CD4-positive, alpha-beta memory T cell (primary cell): ENCODE data around the gene FCHSD2. TPM values are rescaled to one million over a fixed set of nuclear protein-coding genes. Genes with fewer than 3 reads are reported as not detected.

ENCODE experiments used
- CTCF ChIA-PET: fragments of 350-600 bp; sonication (Branson Sonifier 250); formaldehyde crosslinking; loops from one replicate; lab custom pipeline; 2021; ENCODE audit warnings: inconsistent platforms; ENCODE audit not compliant: partially characterized antibody; lab: Charles Lee
- POLR2A ChIA-PET: fragments of 350-600 bp; sonication (Branson Sonifier 250); formaldehyde crosslinking; loops from one replicate; lab custom pipeline; 2021; ENCODE audit not compliant: partially characterized antibody; lab: Charles Lee
- DNase-seq, 5 donors: peaks; one replicate each; pipeline versions ENCODE4 v3.0.0 to v3.0.0-alpha.2; 2020 to 2022; ENCODE audit warnings: mixed read lengths in 1 of 5
- H3K27ac ChIP-seq: one replicate; pipeline ENCODE4 v1.7.0; 2013; ENCODE audit warnings: low read depth, low read length
- H3K27me3 ChIP-seq: 2 replicates; pipeline ENCODE4 v1.7.0; 2013; ENCODE audit warnings: mild to moderate bottlenecking, low read length, moderate library complexity; ENCODE audit not compliant: insufficient read depth
- H3K36me3 ChIP-seq: 2 replicates; pipeline ENCODE4 v1.7.0; 2013; ENCODE audit warnings: mild to moderate bottlenecking, low read length, moderate library complexity; ENCODE audit not compliant: insufficient read depth
- H3K4me1 ChIP-seq: 2 replicates; pipeline ENCODE4 v1.7.0; 2013; ENCODE audit warnings: mild to moderate bottlenecking, low read length, moderate library complexity; ENCODE audit not compliant: insufficient read depth
- H3K4me3 ChIP-seq, 2 donors: one replicate each; pipeline ENCODE4 v1.7.0; 2013; ENCODE audit warnings: low read length in 2 of 2, mild to moderate bottlenecking in 1 of 2
- H3K9me3 ChIP-seq, 2 donors: one replicate each; pipeline ENCODE4 v1.7.0; 2013; ENCODE audit warnings: low read length in 2 of 2, control low read depth in 1 of 2; ENCODE audit not compliant: control insufficient read depth in 1 of 2
- H3K27ac Mint-ChIP-seq, 7 donors: one replicate each; pipeline ENCODE4 v1.8.0; 2020 to 2021; ENCODE audit warnings: mixed read lengths in 7 of 7, mild to moderate bottlenecking in 6 of 7, inconsistent platforms in 3 of 7, moderate library complexity in 3 of 7
- H3K27me3 Mint-ChIP-seq, 2 donors: one replicate each; pipeline ENCODE4 v1.8.0; 2020 to 2021; ENCODE audit warnings: mixed read lengths in 2 of 2
- H3K36me3 Mint-ChIP-seq, 2 donors: one replicate each; pipeline ENCODE4 v1.8.0; 2020 to 2021; ENCODE audit warnings: mixed read lengths in 2 of 2, inconsistent platforms in 1 of 2, mild to moderate bottlenecking in 1 of 2
- H3K4me1 Mint-ChIP-seq, 4 donors: one replicate each; pipeline ENCODE4 v1.8.0; 2020 to 2021; ENCODE audit warnings: mixed read lengths in 4 of 4, mild to moderate bottlenecking in 1 of 4
- H3K4me3 Mint-ChIP-seq, 8 donors: one replicate each; pipeline ENCODE4 v1.8.0; 2020 to 2021; ENCODE audit warnings: mixed read lengths in 8 of 8, mild to moderate bottlenecking in 7 of 8, moderate library complexity in 6 of 8, inconsistent platforms in 3 of 8
- H3K9me3 Mint-ChIP-seq, 8 donors: one replicate each; pipeline ENCODE4 v1.8.0; 2020 to 2021; ENCODE audit warnings: mixed read lengths in 8 of 8, mild to moderate bottlenecking in 5 of 8, inconsistent platforms in 3 of 8, moderate library complexity in 1 of 8
- intact Hi-C: fragments of 100-400 bp; cut with micrococcal nuclease; formaldehyde crosslinking; loops from one replicate; pipeline ENCODE4 v1.15.1; 2023
- polyA plus RNA-seq, 2 donors: library from polyadenylated mRNA; unstranded; fragments of 300-500 nt; fragmentation: Illumina TruSeq; gene quantifications; one replicate each; pipeline ENCODE4 v1.2.3, GENCODE V29; 2021
- total RNA-seq, 2 experiments: library from RNA; stranded (reverse); gene quantifications; one replicate each; pipeline ENCODE4 v1.2.3, GENCODE V29; 2021

The FCHSD2 gene
- total and polyA plus RNA-seq, 4 experiments from 2014 or later: 9.5 to 52.0 (median 34.8) TPM

- no peak overlapping the region for H3K4me3 ChIP-seq
- CTCF ChIA-PET: interaction anchor here (0.6 to 7.4 kb wide), 55 partner anchors 9 to 496 kb away, joined by 3 to 161 read pairs (median 4); partner anchors contain the start of genes FCHSD2 and STARD10
- peaks cover 10% of the 10 kb centered on the region for H3K4me1 ChIP-seq
- H3K27ac ChIP-seq: no peak overlapping the region
- no peaks in the 10 kb centered on the region for H3K36me3 Mint-ChIP-seq
- POLR2A ChIA-PET: interaction anchor here (0.5 to 2.8 kb wide), 7 partner anchors 35 to 493 kb away, joined by 3 to 27 read pairs (median 5); partner anchors contain the start of gene FCHSD2
- peaks cover 0 to 9% (median 3%) of the 10 kb centered on the region in 4 donors for H3K4me1 Mint-ChIP-seq
- intact Hi-C loops: loop anchor here (1.0 to 2.0 kb wide), 5 partner anchors 35 to 593 kb away; partner anchors contain the start of gene FCHSD2
- H3K27me3 Mint-ChIP-seq: peaks cover 0 to 3% of the 10 kb centered on the region in 2 donors
- DNase-seq: peak; percentile 71 to 77 (median 73)
- H3K36me3 ChIP-seq: no peaks in the 10 kb centered on the region
- H3K4me3 Mint-ChIP-seq: no peak overlapping the region
- H3K27me3 ChIP-seq: no peaks in the 10 kb centered on the region
- H3K9me3 ChIP-seq: no peaks in the 10 kb centered on the region
- H3K27ac Mint-ChIP-seq: peak overlapping the region in 2 of 7 donors; percentile 35 to 43
- H3K9me3 Mint-ChIP-seq: no peaks in the 10 kb centered on the region
Observed at GRCh38 chr11:73177778-73178539, 35.8 kb upstream of the FCHSD2 start.

- Histone ChIP-seq H3K4me3 (no peak overlapping the region), H3K9me3 (no peaks in the 10 kb centered on the region), H3K36me3 (no peaks in the 10 kb centered on the region), H3K27ac (no peak overlapping the region), H3K27me3 (no peaks in the 10 kb centered on the region), H3K4me1 (peaks cover 10% of the 10 kb centered on the region)
- DNase-seq: no peak
- intact Hi-C loops: no loop called here
- Mint-ChIP-seq H3K27me3 (peaks cover 0 to 3% of the 10 kb centered on the region in 2 donors), H3K4me1 (peaks cover 0 to 9% (median 3%) of the 10 kb centered on the region in 4 donors), H3K36me3 (no peaks in the 10 kb centered on the region), H3K9me3 (no peaks in the 10 kb centered on the region), H3K27ac (no peak overlapping the region), H3K4me3 (no peak overlapping the region)
- CTCF ChIA-PET: interaction anchor here (0.6 to 7.4 kb wide), 47 partner anchors 8 to 495 kb away, joined by 3 to 161 read pairs (median 4); partner anchors contain the start of genes FCHSD2 and STARD10
- POLR2A ChIA-PET: interaction anchor here (0.5 to 2.8 kb wide), 6 partner anchors 34 to 455 kb away, joined by 3 to 27 read pairs (median 8); partner anchors contain the start of gene FCHSD2
Observed at GRCh38 chr11:73177380-73177777, 35.3 kb upstream of the FCHSD2 start.

- H3K27me3 Mint-ChIP-seq: peaks cover 0 to 3% of the 10 kb centered on the region in 2 donors
- intact Hi-C loops: no loop called here
- peaks cover 10% of the 10 kb centered on the region for H3K4me1 ChIP-seq
Observed at GRCh38 chr11:73176874-73177155, 34.7 kb upstream of the FCHSD2 start.

GRCh38 chr11:73176145-73176873 lies 34.2 kb upstream of the FCHSD2 start:
- intact Hi-C loops: no loop called here

More at GRCh38 chr11:73176874-73177155, 34.7 kb upstream of the FCHSD2 start:
- Mint-ChIP-seq H3K4me1 (peaks cover 0 to 9% (median 3%) of the 10 kb centered on the region in 4 donors), H3K27ac (peak overlapping the region in 1 of 7 donors; percentile 43), H3K9me3 (no peaks in the 10 kb centered on the region), H3K36me3 (no peaks in the 10 kb centered on the region), H3K4me3 (no peak overlapping the region)
- Histone ChIP-seq H3K27me3 (no peaks in the 10 kb centered on the region), H3K4me3 (no peak overlapping the region), H3K27ac (no peak overlapping the region), H3K36me3 (no peaks in the 10 kb centered on the region), H3K9me3 (no peaks in the 10 kb centered on the region)
- POLR2A ChIA-PET: interaction anchor here (1.6 to 2.8 kb wide), 4 partner anchors 34 to 452 kb away, joined by 5 to 27 read pairs (median 14); partner anchors contain the start of gene FCHSD2
- CTCF ChIA-PET: interaction anchor here (0.8 to 7.4 kb wide), 23 partner anchors 10 to 495 kb away, joined by 3 to 161 read pairs (median 11); partner anchors contain the start of gene FCHSD2
- no peak for DNase-seq

GRCh38 chr11:73175551-73176144 lies 33.5 kb upstream of the FCHSD2 start:
- Histone ChIP-seq H3K27ac (no peak overlapping the region), H3K4me3 (no peak overlapping the region), H3K9me3 (no peaks in the 10 kb centered on the region), H3K36me3 (no peaks in the 10 kb centered on the region), H3K4me1 (peaks cover 10% of the 10 kb centered on the region), H3K27me3 (no peaks in the 10 kb centered on the region)
- Mint-ChIP-seq H3K4me3 (no peak overlapping the region), H3K27ac (peak overlapping the region in 2 of 7 donors; percentile 45 to 68), H3K36me3 (no peaks in the 10 kb centered on the region), H3K27me3 (peaks cover 0 to 3% of the 10 kb centered on the region in 2 donors), H3K4me1 (peaks cover 0 to 9% (median 3%) of the 10 kb centered on the region in 4 donors), H3K9me3 (no peaks in the 10 kb centered on the region)
- intact Hi-C loops: no loop called here
- ChIA-PET POLR2A (interaction anchor here (0.7 to 1.3 kb wide), 2 partner anchors 32 to 33 kb away, joined by 3 read pairs; partner anchors contain the start of gene FCHSD2), CTCF (interaction anchor here (0.9 to 7.4 kb wide), 10 partner anchors 12 to 449 kb away, joined by 3 to 161 read pairs (median 18); partner anchors contain the start of gene FCHSD2)
- no peak for DNase-seq

More at GRCh38 chr11:73176145-73176873, 34.2 kb upstream of the FCHSD2 start:
- H3K27me3 Mint-ChIP-seq: peaks cover 0 to 3% of the 10 kb centered on the region in 2 donors
- Histone ChIP-seq H3K27me3 (no peaks in the 10 kb centered on the region), H3K27ac (no peak overlapping the region), H3K4me3 (no peak overlapping the region), H3K9me3 (no peaks in the 10 kb centered on the region), H3K4me1 (peaks cover 10% of the 10 kb centered on the region), H3K36me3 (no peaks in the 10 kb centered on the region)
- CTCF ChIA-PET: interaction anchor here (0.8 to 7.4 kb wide), 18 partner anchors 9 to 492 kb away, joined by 3 to 161 read pairs (median 12); partner anchors contain the start of gene FCHSD2
- peaks cover 0 to 9% (median 3%) of the 10 kb centered on the region in 4 donors for H3K4me1 Mint-ChIP-seq
- peak overlapping the region in 1 of 8 donors; percentile 6 for H3K4me3 Mint-ChIP-seq
- DNase-seq: no peak
- H3K27ac Mint-ChIP-seq: peak overlapping the region in 3 of 7 donors; percentile 43 to 68 (median 45)
- no peaks in the 10 kb centered on the region for H3K36me3 Mint-ChIP-seq
- POLR2A ChIA-PET: interaction anchor here (2.4 kb wide), 1 partner anchor 451 kb away, joined by 10 read pairs; no protein-coding TSS in a partner anchor
- no peaks in the 10 kb centered on the region for H3K9me3 Mint-ChIP-seq

- no peak for DNase-seq
- H3K36me3 Mint-ChIP-seq: no peaks in the 10 kb centered on the region
- no peaks in the 10 kb centered on the region for H3K9me3 Mint-ChIP-seq
- no peak overlapping the region for H3K4me3 Mint-ChIP-seq
- intact Hi-C loops: no loop called here
- POLR2A ChIA-PET: interaction anchor here (1.3 kb wide), 1 partner anchor 32 kb away, joined by 3 read pairs; the partner anchor contains the start of gene FCHSD2
- peaks cover 0 to 9% (median 3%) of the 10 kb centered on the region in 4 donors for H3K4me1 Mint-ChIP-seq
- H3K27ac Mint-ChIP-seq: peak overlapping the region in 1 of 7 donors; percentile 80
- CTCF ChIA-PET: no interaction called here
- H3K4me1 ChIP-seq: peaks cover 10% of the 10 kb centered on the region
- no peak overlapping the region for H3K27ac ChIP-seq
- peaks cover 0 to 3% of the 10 kb centered on the region in 2 donors for H3K27me3 Mint-ChIP-seq
- no peak overlapping the region for H3K4me3 ChIP-seq
- H3K36me3 ChIP-seq: no peaks in the 10 kb centered on the region
- H3K9me3 ChIP-seq: no peaks in the 10 kb centered on the region
- H3K27me3 ChIP-seq: no peaks in the 10 kb centered on the region
Observed at GRCh38 chr11:73174495-73174791, 32.3 kb upstream of the FCHSD2 start.
